WTC11 (cell line): Measurements from ENCODE around the gene WNT10A. TPM values are rescaled to one million over a fixed set of nuclear protein-coding genes. Genes with fewer than 3 reads are reported as not detected.

Source experiments
- ATAC-seq: fragments of 200-7000 bp; cut with Tn5 transposase; 2 replicates; pipeline ENCODE4 v1.10.0; 2021; ENCODE audit warnings: mild to moderate bottlenecking, moderate library complexity
- CTCF ChIA-PET: fragments of 300-600 bp; sonication (Branson Sonifier 250); formaldehyde crosslinking; loops from one replicate; lab custom pipeline; 2021; ENCODE audit warnings: antibody characterized with exemption; lab: Charles Lee
- POLR2A ChIA-PET: fragments of 350-600 bp; sonication (Branson Sonifier 250); formaldehyde crosslinking; loops from one replicate; lab custom pipeline; 2021; ENCODE audit warnings: antibody characterized with exemption; lab: Charles Lee
- DNase-seq: peaks from one replicate; pipeline ENCODE4 v3.0.0; 2021; ENCODE audit warnings: low spot score
- H3K27ac Mint-ChIP-seq: 2 replicates; pipeline ENCODE4 v1.8.0; 2021; ENCODE audit warnings: mixed read lengths
- H3K27me3 Mint-ChIP-seq: 2 replicates; pipeline ENCODE4 v1.8.0; 2021; ENCODE audit warnings: low read depth, mild to moderate bottlenecking, moderate library complexity, mixed read lengths
- H3K36me3 Mint-ChIP-seq: 2 replicates; pipeline ENCODE4 v1.8.0; 2021; ENCODE audit warnings: mixed read lengths
- H3K4me1 Mint-ChIP-seq: 2 replicates; pipeline ENCODE4 v1.8.0; 2022; ENCODE audit warnings: mixed read lengths
- H3K4me3 Mint-ChIP-seq: 2 replicates; pipeline ENCODE4 v1.8.0; 2021; ENCODE audit warnings: mild to moderate bottlenecking, moderate library complexity, mixed read lengths
- H3K9me3 Mint-ChIP-seq: 2 replicates; pipeline ENCODE4 v1.8.0; 2021; ENCODE audit warnings: mixed read lengths
- ATF1 ChIP-seq: sonication (generic); formaldehyde crosslinking; IDR thresholded peaks from 2 replicates; pipeline ENCODE4 v1.8.1; 2023; ENCODE audit warnings: mild to moderate bottlenecking, moderate library complexity, missing genetic modification reagents
- CREB1 ChIP-seq: sonication (generic); formaldehyde crosslinking; IDR thresholded peaks from 2 replicates; pipeline ENCODE4 v1.8.0; 2023; ENCODE audit warnings: mild to moderate bottlenecking, missing genetic modification reagents
- FOXJ3 ChIP-seq: sonication (generic); formaldehyde crosslinking; IDR thresholded peaks from 2 replicates; pipeline ENCODE4 v1.9.0; 2021; ENCODE audit warnings: missing genetic modification reagents, mild to moderate bottlenecking, borderline replicate concordance
- FOXK1 ChIP-seq: sonication (generic); formaldehyde crosslinking; IDR thresholded peaks from 2 replicates; pipeline ENCODE4 v1.8.0; 2022; ENCODE audit warnings: mild to moderate bottlenecking, moderate library complexity, missing genetic modification reagents
- KAT7 ChIP-seq: sonication (generic); formaldehyde crosslinking; IDR thresholded peaks from 2 replicates; pipeline ENCODE4 v1.8.1; 2023; ENCODE audit warnings: missing genetic modification reagents, mild to moderate bottlenecking, borderline replicate concordance
- MXD4 ChIP-seq: fragments of 250-450 bp; sonication (Bioruptor Pico); IDR thresholded peaks from 2 replicates; pipeline ENCODE4 v1.8.0; 2021; ENCODE audit warnings: mild to moderate bottlenecking, moderate library complexity, borderline replicate concordance
- MYBL2 ChIP-seq: sonication (generic); formaldehyde crosslinking; IDR thresholded peaks from 2 replicates; pipeline ENCODE4 v1.8.1; 2023; ENCODE audit warnings: mild to moderate bottlenecking, moderate library complexity, missing genetic modification reagents
- NFATC4 ChIP-seq: fragments of 250-450 bp; sonication (Bioruptor Pico); IDR thresholded peaks from 2 replicates; pipeline ENCODE4 v1.9.0; 2021; ENCODE audit warnings: mild to moderate bottlenecking
- PRRX2 ChIP-seq: fragments of 250-450 bp; sonication (Bioruptor Pico); IDR thresholded peaks from 2 replicates; pipeline ENCODE4 v1.8.0; 2021; ENCODE audit warnings: mild to moderate bottlenecking
- SMAD3 ChIP-seq: sonication (generic); formaldehyde crosslinking; IDR thresholded peaks from 2 replicates; pipeline ENCODE4 v1.8.0; 2022; ENCODE audit warnings: missing genetic modification reagents, mild to moderate bottlenecking, borderline replicate concordance
- TCF7 ChIP-seq: sonication (generic); formaldehyde crosslinking; IDR thresholded peaks from 2 replicates; pipeline ENCODE4 v1.8.0; 2022; ENCODE audit warnings: mild to moderate bottlenecking, low read depth, missing genetic modification reagents, moderate library complexity
- TEAD1 ChIP-seq: sonication (generic); formaldehyde crosslinking; IDR thresholded peaks from 2 replicates; pipeline ENCODE4 v1.8.0; 2022; ENCODE audit warnings: mild to moderate bottlenecking, missing genetic modification reagents
- TP53 ChIP-seq: sonication (generic); formaldehyde crosslinking; IDR thresholded peaks from 2 replicates; pipeline ENCODE4 v1.8.1; 2023; ENCODE audit warnings: mild to moderate bottlenecking, missing genetic modification reagents
- ZBTB21 ChIP-seq: sonication (generic); formaldehyde crosslinking; IDR thresholded peaks from 2 replicates; pipeline ENCODE4 v1.8.1; 2023; ENCODE audit warnings: mild to moderate bottlenecking, missing genetic modification reagents, borderline replicate concordance
- ZNF121 ChIP-seq: sonication (generic); formaldehyde crosslinking; IDR thresholded peaks from 2 replicates; pipeline ENCODE4 v1.8.0; 2023; ENCODE audit warnings: missing genetic modification reagents
- ZNF138 ChIP-seq: sonication (generic); formaldehyde crosslinking; conservative IDR thresholded peaks from 2 replicates; pipeline ENCODE4 v1.8.1; 2022; ENCODE audit warnings: mild to moderate bottlenecking, moderate library complexity, missing genetic modification reagents
- ZNF219 ChIP-seq: sonication (generic); formaldehyde crosslinking; IDR thresholded peaks from 2 replicates; pipeline ENCODE4 v1.8.0; 2023; ENCODE audit warnings: missing genetic modification reagents, mild to moderate bottlenecking, borderline replicate concordance
- ZNF416 ChIP-seq: fragments of 250-450 bp; sonication (Bioruptor Pico); IDR thresholded peaks from 2 replicates; pipeline ENCODE4 v1.9.0; 2021; ENCODE audit warnings: mild to moderate bottlenecking, inconsistent platforms
- ZNF671 ChIP-seq: fragments of 250-450 bp; sonication (Bioruptor Pico); IDR thresholded peaks from 2 replicates; pipeline ENCODE4 v1.8.0; 2021; ENCODE audit warnings: mild to moderate bottlenecking
- total RNA-seq: library from RNA; stranded (reverse); gene quantifications from 3 replicates; pipeline ENCODE4 v1.2.3, GENCODE V29; 2021
- TF ChIP-seq, protein P1 (sequence below): sonication (generic); formaldehyde crosslinking; IDR thresholded peaks from 2 replicates; pipeline ENCODE4 v1.8.0; 2022; ENCODE audit warnings: mild to moderate bottlenecking, missing genetic modification reagents
- TF ChIP-seq, protein P2 (sequence below): sonication (generic); formaldehyde crosslinking; IDR thresholded peaks from 2 replicates; pipeline ENCODE4 v1.8.1; 2023; ENCODE audit warnings: mild to moderate bottlenecking, moderate library complexity, missing genetic modification reagents
- TF ChIP-seq, protein P3 (sequence below): sonication (generic); formaldehyde crosslinking; IDR thresholded peaks from 2 replicates; pipeline ENCODE4 v1.8.1; 2022; ENCODE audit warnings: low read depth, mild to moderate bottlenecking, moderate library complexity, missing genetic modification reagents, borderline replicate concordance
- TF ChIP-seq, protein P4 (sequence below): fragments of 250-450 bp; sonication (Bioruptor Pico); IDR thresholded peaks from 2 replicates; pipeline ENCODE4 v1.9.0; 2021; ENCODE audit warnings: mild to moderate bottlenecking
- TF ChIP-seq, protein P5 (sequence below): sonication (generic); formaldehyde crosslinking; conservative IDR thresholded peaks from 2 replicates; pipeline ENCODE4 v1.8.1; 2023; ENCODE audit warnings: mild to moderate bottlenecking, low read depth, missing genetic modification reagents, moderate library complexity
- TF ChIP-seq, protein P6 (sequence below): fragments of 250-450 bp; sonication (Bioruptor Pico); IDR thresholded peaks from 2 replicates; pipeline ENCODE4 v1.9.0; 2021; ENCODE audit warnings: mild to moderate bottlenecking, borderline replicate concordance

The WNT10A gene
- total RNA-seq, 1 experiment from 2014 or later: not detected

DNA sequence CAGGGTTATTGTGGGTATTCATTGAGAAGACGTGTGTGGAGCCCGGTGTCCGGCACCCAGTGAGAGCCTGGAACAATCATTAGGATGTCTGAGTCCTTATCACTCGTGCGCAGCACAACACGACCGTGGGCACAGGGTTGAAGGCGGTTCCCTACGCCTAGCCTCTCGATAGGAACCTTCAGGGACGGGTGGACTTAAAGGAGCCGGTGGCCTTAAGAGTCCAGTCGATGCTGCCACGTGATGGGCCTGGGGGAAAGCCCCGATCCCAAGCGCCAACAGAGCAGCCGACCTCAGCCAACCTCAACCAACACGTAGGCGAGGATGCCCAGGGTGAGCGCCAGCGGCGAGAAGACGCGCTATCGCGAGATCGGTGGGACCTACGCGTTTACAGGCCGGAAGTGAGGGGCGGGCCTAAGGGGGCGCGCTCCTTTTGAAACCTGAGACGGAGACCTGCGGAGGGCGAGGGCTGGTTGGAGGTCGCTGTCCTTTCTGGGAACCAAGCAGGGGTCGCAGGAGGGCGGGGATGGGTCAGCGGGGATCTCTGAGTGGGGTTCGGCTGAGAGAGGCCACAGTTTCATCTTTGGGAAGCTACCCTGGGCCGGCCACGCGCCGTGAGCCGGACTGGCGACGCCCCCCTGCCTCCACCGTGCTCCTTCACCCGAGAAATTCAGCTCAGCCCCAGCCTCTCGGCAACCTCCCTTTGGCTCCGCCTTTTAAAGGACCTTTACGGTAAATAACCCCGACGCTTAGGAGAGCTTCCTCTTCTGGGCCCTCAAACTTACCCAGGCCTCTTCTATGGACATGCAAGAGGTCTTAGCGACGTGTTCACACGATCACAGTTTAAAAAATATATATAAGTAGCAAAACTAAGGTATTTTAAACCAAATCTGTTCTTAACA, 28.3 kb downstream of the WNT10A start (continued):
- TF ChIP-seq FOXK1 (CRISPR knock-in tag) (no peak; the same call in 1 of the 2 replicates), CREB1 (CRISPR knock-in tag) (no peak), ATF1 (CRISPR knock-in tag) (no peak), MXD4 (CRISPR knock-in tag) (no peak), SMAD3 (CRISPR knock-in tag) (peak; percentile 53), TCF7 (no peak), ZNF121 (CRISPR knock-in tag) (no peak; the same call in 1 of the 2 replicates), TP53 (CRISPR knock-in tag) (0 out of 2 replicates have a peak, but pooled peaks have one; percentile 50), ZBTB21 (no peak), KAT7 (CRISPR knock-in tag) (no peak), ZNF416 (CRISPR knock-in tag) (no peak), NFATC4 (CRISPR knock-in tag) (no peak)
- TF ChIP-seq, protein P1, sequence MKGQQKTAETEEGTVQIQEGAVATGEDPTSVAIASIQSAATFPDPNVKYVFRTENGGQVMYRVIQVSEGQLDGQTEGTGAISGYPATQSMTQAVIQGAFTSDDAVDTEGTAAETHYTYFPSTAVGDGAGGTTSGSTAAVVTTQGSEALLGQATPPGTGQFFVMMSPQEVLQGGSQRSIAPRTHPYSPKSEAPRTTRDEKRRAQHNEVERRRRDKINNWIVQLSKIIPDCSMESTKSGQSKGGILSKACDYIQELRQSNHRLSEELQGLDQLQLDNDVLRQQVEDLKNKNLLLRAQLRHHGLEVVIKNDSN (CRISPR knock-in tag): 0 out of 2 replicates have a peak, but pooled peaks have one; percentile 27
- TF ChIP-seq, protein P2, sequence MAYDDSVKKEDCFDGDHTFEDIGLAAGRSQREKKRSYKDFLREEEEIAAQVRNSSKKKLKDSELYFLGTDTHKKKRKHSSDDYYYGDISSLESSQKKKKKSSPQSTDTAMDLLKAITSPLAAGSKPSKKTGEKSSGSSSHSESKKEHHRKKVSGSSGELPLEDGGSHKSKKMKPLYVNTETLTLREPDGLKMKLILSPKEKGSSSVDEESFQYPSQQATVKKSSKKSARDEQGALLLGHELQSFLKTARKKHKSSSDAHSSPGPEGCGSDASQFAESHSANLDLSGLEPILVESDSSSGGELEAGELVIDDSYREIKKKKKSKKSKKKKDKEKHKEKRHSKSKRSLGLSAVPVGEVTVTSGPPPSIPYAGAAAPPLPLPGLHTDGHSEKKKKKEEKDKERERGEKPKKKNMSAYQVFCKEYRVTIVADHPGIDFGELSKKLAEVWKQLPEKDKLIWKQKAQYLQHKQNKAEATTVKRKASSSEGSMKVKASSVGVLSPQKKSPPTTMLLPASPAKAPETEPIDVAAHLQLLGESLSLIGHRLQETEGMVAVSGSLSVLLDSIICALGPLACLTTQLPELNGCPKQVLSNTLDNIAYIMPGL (CRISPR knock-in tag): no peak
- TF ChIP-seq, protein P3, sequence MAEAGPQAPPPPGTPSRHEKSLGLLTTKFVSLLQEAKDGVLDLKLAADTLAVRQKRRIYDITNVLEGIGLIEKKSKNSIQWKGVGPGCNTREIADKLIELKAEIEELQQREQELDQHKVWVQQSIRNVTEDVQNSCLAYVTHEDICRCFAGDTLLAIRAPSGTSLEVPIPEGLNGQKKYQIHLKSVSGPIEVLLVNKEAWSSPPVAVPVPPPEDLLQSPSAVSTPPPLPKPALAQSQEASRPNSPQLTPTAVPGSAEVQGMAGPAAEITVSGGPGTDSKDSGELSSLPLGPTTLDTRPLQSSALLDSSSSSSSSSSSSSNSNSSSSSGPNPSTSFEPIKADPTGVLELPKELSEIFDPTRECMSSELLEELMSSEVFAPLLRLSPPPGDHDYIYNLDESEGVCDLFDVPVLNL (CRISPR knock-in tag): peak; percentile 88; the same call in 1 of the 2 replicates

DNA sequence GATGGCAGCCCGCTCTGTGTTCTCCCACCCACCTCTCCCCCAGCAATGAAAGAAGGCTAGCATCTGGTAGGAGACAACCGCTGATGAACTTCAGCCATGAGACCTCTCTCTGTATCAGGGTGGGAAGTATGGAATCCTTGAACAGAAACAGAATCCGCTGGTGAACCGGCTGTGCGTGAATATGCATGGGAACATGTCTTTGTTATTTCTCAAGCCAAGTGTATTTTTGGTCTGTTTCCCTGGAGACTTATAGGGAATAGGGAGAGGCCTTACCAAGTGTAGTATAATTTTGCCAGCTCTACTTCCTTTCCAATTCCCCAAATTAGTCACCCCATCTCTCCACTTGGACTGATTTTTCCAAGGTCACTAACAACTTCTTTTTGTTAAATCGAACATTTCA, 30.1 kb downstream of the WNT10A start:
- H3K4me3 Mint-ChIP-seq: no peak overlapping the region
- H3K27me3 Mint-ChIP-seq: peaks cover 51% of the 10 kb centered on the region
- no peak for ATAC-seq
- DNase-seq: no peak
- H3K4me1 Mint-ChIP-seq: peaks cover 13% of the 10 kb centered on the region
- no peaks in the 10 kb centered on the region for H3K36me3 Mint-ChIP-seq
- CTCF ChIA-PET: interaction anchor here (3.3 kb wide), 1 partner anchor 13 kb away, joined by 36 read pairs; no protein-coding TSS in a partner anchor
- H3K9me3 Mint-ChIP-seq: no peaks in the 10 kb centered on the region; the same call in 1 of the 2 replicates
- POLR2A ChIA-PET: no interaction called here
- H3K27ac Mint-ChIP-seq: no peak overlapping the region
- TF ChIP-seq TEAD1 (CRISPR knock-in tag): no peak
- TF ChIP-seq MYBL2 (CRISPR knock-in tag): no peak
- TF ChIP-seq ZNF121 (CRISPR knock-in tag): no peak
- TF ChIP-seq ZNF671 (CRISPR knock-in tag): no peak
- TF ChIP-seq, protein P4, sequence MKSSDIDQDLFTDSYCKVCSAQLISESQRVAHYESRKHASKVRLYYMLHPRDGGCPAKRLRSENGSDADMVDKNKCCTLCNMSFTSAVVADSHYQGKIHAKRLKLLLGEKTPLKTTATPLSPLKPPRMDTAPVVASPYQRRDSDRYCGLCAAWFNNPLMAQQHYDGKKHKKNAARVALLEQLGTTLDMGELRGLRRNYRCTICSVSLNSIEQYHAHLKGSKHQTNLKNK (CRISPR knock-in tag): no peak
- TF ChIP-seq NFATC4 (CRISPR knock-in tag): no peak
- no peak for TF ChIP-seq ZNF219 (CRISPR knock-in tag)
- TF ChIP-seq, protein P5, sequence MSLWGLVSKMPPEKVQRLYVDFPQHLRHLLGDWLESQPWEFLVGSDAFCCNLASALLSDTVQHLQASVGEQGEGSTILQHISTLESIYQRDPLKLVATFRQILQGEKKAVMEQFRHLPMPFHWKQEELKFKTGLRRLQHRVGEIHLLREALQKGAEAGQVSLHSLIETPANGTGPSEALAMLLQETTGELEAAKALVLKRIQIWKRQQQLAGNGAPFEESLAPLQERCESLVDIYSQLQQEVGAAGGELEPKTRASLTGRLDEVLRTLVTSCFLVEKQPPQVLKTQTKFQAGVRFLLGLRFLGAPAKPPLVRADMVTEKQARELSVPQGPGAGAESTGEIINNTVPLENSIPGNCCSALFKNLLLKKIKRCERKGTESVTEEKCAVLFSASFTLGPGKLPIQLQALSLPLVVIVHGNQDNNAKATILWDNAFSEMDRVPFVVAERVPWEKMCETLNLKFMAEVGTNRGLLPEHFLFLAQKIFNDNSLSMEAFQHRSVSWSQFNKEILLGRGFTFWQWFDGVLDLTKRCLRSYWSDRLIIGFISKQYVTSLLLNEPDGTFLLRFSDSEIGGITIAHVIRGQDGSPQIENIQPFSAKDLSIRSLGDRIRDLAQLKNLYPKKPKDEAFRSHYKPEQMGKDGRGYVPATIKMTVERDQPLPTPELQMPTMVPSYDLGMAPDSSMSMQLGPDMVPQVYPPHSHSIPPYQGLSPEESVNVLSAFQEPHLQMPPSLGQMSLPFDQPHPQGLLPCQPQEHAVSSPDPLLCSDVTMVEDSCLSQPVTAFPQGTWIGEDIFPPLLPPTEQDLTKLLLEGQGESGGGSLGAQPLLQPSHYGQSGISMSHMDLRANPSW (CRISPR knock-in tag): no peak
- no peak for TF ChIP-seq FOXJ3
- TF ChIP-seq, protein P6, sequence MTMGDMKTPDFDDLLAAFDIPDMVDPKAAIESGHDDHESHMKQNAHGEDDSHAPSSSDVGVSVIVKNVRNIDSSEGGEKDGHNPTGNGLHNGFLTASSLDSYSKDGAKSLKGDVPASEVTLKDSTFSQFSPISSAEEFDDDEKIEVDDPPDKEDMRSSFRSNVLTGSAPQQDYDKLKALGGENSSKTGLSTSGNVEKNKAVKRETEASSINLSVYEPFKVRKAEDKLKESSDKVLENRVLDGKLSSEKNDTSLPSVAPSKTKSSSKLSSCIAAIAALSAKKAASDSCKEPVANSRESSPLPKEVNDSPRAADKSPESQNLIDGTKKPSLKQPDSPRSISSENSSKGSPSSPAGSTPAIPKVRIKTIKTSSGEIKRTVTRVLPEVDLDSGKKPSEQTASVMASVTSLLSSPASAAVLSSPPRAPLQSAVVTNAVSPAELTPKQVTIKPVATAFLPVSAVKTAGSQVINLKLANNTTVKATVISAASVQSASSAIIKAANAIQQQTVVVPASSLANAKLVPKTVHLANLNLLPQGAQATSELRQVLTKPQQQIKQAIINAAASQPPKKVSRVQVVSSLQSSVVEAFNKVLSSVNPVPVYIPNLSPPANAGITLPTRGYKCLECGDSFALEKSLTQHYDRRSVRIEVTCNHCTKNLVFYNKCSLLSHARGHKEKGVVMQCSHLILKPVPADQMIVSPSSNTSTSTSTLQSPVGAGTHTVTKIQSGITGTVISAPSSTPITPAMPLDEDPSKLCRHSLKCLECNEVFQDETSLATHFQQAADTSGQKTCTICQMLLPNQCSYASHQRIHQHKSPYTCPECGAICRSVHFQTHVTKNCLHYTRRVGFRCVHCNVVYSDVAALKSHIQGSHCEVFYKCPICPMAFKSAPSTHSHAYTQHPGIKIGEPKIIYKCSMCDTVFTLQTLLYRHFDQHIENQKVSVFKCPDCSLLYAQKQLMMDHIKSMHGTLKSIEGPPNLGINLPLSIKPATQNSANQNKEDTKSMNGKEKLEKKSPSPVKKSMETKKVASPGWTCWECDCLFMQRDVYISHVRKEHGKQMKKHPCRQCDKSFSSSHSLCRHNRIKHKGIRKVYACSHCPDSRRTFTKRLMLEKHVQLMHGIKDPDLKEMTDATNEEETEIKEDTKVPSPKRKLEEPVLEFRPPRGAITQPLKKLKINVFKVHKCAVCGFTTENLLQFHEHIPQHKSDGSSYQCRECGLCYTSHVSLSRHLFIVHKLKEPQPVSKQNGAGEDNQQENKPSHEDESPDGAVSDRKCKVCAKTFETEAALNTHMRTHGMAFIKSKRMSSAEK: no peak
- TF ChIP-seq PRRX2: no peak
- no peak for TF ChIP-seq ZNF138 (CRISPR knock-in tag)
